SK-N-SH treated with all-trans-retinoic acid at 6 μM for 48 hours (cell line): ENCODE measurements around the gene AKAP5.

ENCODE experiments used
- ZFP3 ChIP-seq: fragments of 250-450 bp; sonication (Bioruptor Pico); IDR thresholded peaks from 2 replicates; pipeline ENCODE4 v1.5.0; 2020; ENCODE audit warnings: mild to moderate bottlenecking, moderate library complexity
- ZNF565 ChIP-seq: fragments of 450-650 bp; formaldehyde crosslinking; conservative IDR thresholded peaks from 2 replicates; pipeline ENCODE4 v1.5.0; 2020; ENCODE audit warnings: low read depth, mild to moderate bottlenecking, moderate library complexity
- ZNF70 ChIP-seq: fragments of 450-650 bp; formaldehyde crosslinking; IDR thresholded peaks from 2 replicates; pipeline ENCODE4 v1.5.0; 2020; ENCODE audit warnings: mild to moderate bottlenecking, moderate library complexity

- TF ChIP-seq ZFP3 (CRISPR knock-in tag) (no peak), ZNF70 (CRISPR knock-in tag) (no peak), ZNF565 (CRISPR knock-in tag) (no peak)
Observed at GRCh38 chr14:64422756-64423155, 42.5 kb upstream of the AKAP5 start.
